ENCODE results near the gene TRDMT1.

TRDMT1 gene

GRCh38 chr10:17171141-17171641, 30.3 kb downstream of the TRDMT1 start:
- no peak for DNase-seq (ENCODE audit: low read depth)

- DNase-seq (ENCODE audit: low read depth), result no peak
Measured at GRCh38 chr10:17169803-17170202, 31.7 kb downstream of the TRDMT1 start.

- no peak for DNase-seq (ENCODE audit: low read depth)
Measured at GRCh38 chr10:17166699-17167098, 34.8 kb downstream of the TRDMT1 start.

GRCh38 chr10:17162828-17163227, 38.6 kb downstream of the TRDMT1 start:
- DNase-seq (ENCODE audit: low read depth), result no peak

GRCh38 chr10:17161775-17162174, 39.7 kb downstream of the TRDMT1 start:
- no peak for DNase-seq (ENCODE audit: low read depth)

GRCh38 chr10:17157024-17157423, 44.4 kb downstream of the TRDMT1 start:
- DNase-seq (ENCODE audit: low read depth), result no peak

GRCh38 chr10:17155826-17156225, 45.6 kb downstream of the TRDMT1 start:
- no peak for DNase-seq (ENCODE audit: low read depth)

- no peak for DNase-seq (ENCODE audit: low read depth)
Measured at GRCh38 chr10:17154116-17154515, 47.4 kb downstream of the TRDMT1 start.

- no peak for DNase-seq (ENCODE audit: low read depth)
Measured at GRCh38 chr10:17153321-17153720, 48.2 kb downstream of the TRDMT1 start.

- no peak for DNase-seq (ENCODE audit: low read depth)
Measured at GRCh38 chr10:17151716-17152115, 49.8 kb downstream of the TRDMT1 start.

GRCh38 chr10:17147884-17148489, 53.5 kb downstream of the TRDMT1 start:
- no peak for DNase-seq (ENCODE audit: low read depth)

- DNase-seq (ENCODE audit: low read depth), result no peak
Measured at GRCh38 chr10:17146892-17147291, 54.6 kb downstream of the TRDMT1 start.

- no peak for DNase-seq (ENCODE audit: low read depth)
Measured at GRCh38 chr10:17145239-17145638, 56.2 kb downstream of the TRDMT1 start.

- DNase-seq (ENCODE audit: low read depth), result peak; percentile 38
Measured at GRCh38 chr10:17144757-17145156, 56.7 kb downstream of the TRDMT1 start.

- DNase-seq (ENCODE audit: low read depth), result no peak
Measured at GRCh38 chr10:17144032-17144431, 57.4 kb downstream of the TRDMT1 start.

- DNase-seq (ENCODE audit: low read depth), result no peak
Measured at GRCh38 chr10:17143055-17143690, 58.3 kb downstream of the TRDMT1 start.

- no peak for DNase-seq (ENCODE audit: low read depth)
Measured at GRCh38 chr10:17141504-17142229, 59.8 kb downstream of the TRDMT1 start.

GRCh38 chr10:17140386-17140761, 61.1 kb downstream of the TRDMT1 start:
- DNase-seq (ENCODE audit: low read depth), result no peak

- DNase-seq (ENCODE audit: low read depth), result no peak
Measured at GRCh38 chr10:17138460-17139042, 62.9 kb downstream of the TRDMT1 start.

- DNase-seq (ENCODE audit: low read depth), result no peak
Measured at GRCh38 chr10:17134737-17135260, 66.7 kb downstream of the TRDMT1 start.

- DNase-seq (ENCODE audit: low read depth), result no peak
Measured at GRCh38 chr10:17134282-17134681, 67.2 kb downstream of the TRDMT1 start.

GRCh38 chr10:17129741-17130140, 71.7 kb downstream of the TRDMT1 start, which contains the start of gene CUBN:
Gene CUBN (minus strand): TSS chr10:17129811. CDS start chr10:17129765, 46 bp downstream.
- no peak for DNase-seq (ENCODE audit: low read depth)

Measured in stimulated activated CD8-positive, alpha-beta memory T cell treated with anti-CD3 and anti-CD28 coated beads, Interleukin-4, amount 100 ng/mL, for 24 hours (primary cell).